T47D (cell line): ENCODE results near the gene DOCK1.

Experiments used
- DNase-seq, 2 experiments: peaks; one replicate each; pipeline versions ENCODE4 v3.0.0 to v3.0.0-alpha.2; 2011 to 2012; ENCODE audit warnings: low read depth in 1 of 2, low spot score in 1 of 2
- JUND ChIP-seq: IDR thresholded peaks from 2 replicates; pipeline ENCODE4 v1.6.1; 2012; ENCODE audit warnings: low read depth
- in situ Hi-C: cut with HindIII; loops from 2 replicates; pipeline ENCODE4 v1.10.0; 2016; ENCODE audit warnings: low sequenced_read_pairs, low pct_unique_long_range_greater_than_20kb

The DOCK1 gene

DNA sequence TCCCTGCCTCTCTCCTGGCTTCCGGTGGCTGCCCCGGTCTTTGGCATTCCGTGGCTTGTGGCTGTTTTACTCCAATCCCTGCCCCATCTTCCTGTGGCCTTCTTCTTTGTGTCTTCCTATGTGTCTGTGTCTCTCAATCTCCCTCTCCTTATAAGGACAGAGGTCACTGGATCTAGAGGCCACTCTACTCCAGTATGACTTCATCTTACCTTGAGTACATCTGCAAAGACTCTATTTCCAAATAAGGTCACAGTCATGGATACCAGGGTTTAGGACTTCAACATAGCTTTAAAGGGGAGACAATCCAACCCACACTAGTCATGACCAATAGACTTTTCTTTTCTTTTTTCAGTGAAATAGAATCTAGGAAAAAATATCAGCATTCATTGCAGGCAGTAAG, 444.5 kb downstream of the DOCK1 start:
- DNase-seq: no peak
- TF ChIP-seq JUND: no peak
- in situ Hi-C loops: no loop called here

DNA sequence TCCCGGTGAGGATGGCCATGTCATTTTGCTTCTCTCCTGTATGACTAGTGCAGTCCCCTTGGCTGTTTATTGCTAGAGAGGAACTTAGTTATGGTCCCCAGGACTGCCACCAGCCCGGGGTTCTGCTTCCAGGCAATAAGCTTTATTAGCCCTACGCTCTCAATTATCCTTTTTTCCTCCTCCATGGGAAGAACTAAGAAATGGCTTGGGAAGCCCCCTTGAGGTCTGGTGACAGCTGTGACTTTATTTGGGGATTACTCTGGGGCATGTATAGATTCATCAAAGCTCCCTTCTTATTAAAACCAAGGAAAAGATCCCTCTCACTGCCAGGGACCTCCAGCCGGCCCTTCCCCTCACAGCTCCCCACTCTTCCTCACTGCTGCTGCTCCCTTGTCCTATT, 446.3 kb downstream of the DOCK1 start:
- DNase-seq: no peak
- in situ Hi-C loops: no loop called here
- no peak for TF ChIP-seq JUND

DNA sequence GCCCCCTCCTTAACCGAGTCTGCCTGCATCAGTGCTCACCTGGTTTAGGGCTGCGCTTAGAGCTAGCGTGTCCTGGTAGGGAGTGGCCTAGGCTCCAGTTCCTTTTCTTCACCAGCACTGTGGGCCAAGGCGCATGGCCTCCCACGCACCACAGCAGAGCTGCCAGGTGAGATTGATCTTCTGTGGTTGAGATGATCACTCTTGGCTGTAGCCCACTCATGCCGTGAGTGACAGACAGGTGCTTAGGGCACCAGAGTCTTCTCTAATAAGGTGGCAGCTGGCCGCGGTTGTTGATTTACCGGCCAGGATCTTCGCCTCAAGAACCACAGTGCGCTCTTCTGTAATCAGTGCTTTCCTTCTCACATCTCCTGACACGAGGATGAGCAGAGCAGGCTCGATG, 448.3 kb downstream of the DOCK1 start:
- no peak for DNase-seq
- in situ Hi-C loops: no loop called here
- TF ChIP-seq JUND: no peak

DNA sequence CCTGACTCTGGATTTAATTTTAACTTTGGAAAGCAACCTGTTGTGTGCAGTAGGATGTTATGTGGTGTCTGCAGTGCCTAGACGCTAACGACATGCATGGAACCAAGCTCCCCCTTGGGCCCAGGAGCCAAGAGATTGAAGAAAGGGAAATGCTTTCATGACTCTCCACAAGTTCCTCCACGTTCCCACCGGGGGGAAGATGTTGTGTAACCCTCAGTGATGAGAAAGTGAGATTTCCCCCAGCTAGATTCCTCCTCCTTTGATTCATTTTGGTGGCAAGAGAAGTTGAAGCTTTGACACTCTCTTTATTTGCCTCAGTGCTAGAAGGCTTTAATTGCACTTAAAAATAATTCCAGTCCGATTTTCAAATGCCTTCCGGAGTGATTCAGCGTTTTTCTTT, 449.0 kb downstream of the DOCK1 start:
- TF ChIP-seq JUND: no peak
- no peak for DNase-seq
- in situ Hi-C loops: no loop called here

DNA sequence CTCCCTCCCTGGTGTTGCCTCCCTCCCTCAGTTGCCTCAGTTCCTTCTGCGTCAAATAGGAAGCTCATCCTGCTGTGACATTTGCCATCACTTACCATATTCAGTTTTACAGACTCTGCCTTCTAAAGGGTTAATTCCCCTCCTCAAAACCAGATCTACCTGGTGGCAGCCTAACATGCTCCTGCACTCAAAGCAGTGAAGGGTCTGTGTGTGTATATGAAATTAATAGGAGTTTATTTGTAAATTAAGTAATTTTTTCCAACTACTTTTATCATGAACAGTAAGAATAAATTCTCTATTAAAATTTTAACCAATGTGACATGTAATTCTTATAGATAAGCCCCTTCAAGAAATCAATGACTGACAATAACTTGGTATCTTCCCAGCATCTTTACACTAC, 449.8 kb downstream of the DOCK1 start:
- DNase-seq: no peak
- TF ChIP-seq JUND: no peak
- in situ Hi-C loops: no loop called here

DNA sequence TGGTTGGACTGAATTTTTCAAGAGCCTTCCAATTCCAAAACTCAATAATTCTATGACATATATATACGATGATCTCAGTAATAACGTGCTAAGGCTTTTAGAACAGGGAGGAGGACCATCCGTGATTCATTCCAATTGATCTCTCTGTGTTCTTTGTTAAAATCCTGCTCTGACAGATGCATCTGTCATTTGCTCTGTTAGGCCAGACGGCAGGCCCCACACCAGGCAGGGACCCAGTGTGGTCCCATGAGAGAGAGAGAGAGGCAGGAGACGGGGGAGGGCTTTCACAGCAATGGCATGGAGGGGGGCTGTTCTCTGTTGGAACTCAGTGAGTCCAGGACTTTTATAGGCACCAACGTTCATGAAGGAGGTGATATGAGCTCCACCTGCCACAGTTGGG, 451.1 kb downstream of the DOCK1 start:
- in situ Hi-C loops: no loop called here
- no peak for DNase-seq
- no peak for TF ChIP-seq JUND

DNA sequence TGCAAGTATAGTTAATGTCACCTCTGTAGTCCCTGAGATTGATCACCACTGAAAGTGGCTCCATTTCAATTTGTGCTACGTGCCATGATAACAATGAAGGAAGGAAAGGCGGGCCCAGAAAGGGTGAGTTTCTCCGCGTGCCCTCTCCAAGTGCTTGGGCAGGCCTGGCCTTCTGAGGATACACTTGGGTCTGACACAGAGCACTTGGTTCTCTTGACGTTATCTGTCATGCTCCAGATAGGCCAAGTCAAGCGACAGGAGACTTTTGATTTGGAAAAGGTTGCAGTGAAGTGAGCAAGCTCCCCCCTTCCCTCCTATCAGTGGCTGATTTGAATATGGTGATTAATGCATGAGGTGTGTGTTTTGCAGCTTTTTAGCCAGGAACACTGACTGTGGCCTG, 452.0 kb downstream of the DOCK1 start:
- TF ChIP-seq JUND: no peak
- in situ Hi-C loops: no loop called here
- no peak for DNase-seq

DNA sequence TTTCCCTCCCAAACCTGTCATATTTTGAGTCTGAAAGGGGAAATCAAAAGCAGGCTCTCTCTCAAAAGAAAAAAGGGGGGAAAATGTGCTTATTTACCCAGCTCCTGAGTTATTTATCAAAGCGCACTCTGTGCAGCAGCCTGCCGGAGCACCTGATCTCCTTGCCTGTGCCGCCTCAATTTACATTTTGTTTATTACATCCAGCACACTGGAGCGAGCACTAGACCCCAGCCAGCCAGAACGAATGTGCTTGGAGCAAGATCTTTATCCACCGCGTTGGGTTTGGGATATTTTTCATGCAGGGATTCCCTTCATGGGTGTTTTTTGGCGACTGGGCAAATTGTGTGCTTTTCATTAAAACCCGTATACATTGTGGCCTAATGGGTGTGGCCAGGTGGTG, 453.1 kb downstream of the DOCK1 start:
- in situ Hi-C loops: no loop called here
- DNase-seq: no peak
- no peak for TF ChIP-seq JUND

DNA sequence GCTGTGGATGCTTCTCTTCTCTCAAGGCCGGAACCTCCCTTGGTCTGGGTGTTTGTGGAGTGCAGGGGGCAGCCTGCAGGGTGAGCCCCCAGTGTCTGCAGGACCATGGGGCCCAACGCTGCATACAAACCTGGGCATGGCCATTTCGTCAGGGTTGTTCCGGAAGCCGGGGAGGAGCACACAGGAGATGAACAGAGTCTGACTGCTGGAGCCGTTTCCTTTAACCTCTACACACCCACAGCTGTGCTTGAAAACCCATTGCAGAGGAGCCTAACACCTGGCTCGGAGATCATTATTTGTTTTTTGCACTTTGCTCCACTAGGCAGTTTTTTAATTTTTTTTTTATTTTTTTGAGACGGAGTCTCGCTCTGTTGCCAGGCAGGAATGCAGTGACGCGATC, 458.8 kb downstream of the DOCK1 start:
- in situ Hi-C loops: no loop called here
- no peak for DNase-seq
- TF ChIP-seq JUND: no peak

DNA sequence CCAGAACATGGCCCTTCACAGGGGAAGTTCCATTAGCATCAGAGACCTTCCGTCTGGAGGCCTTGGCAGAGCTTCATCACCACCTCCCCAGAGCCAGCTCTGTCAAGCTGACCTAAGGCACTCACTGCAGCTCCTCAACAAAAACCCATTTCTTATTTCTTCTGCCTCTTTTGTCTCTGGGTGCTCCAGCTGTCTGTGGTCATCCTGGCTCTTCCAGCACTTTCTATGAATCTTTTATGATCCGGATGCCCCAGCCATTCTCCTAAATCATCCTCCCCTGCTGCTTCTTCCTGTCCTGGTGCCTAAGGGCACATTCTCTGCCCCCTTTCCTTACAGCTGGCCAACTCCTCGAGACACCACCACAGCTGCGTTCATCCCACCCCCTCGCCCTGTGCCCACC, 462.9 kb downstream of the DOCK1 start:
- DNase-seq: no peak
- in situ Hi-C loops: no loop called here
- TF ChIP-seq JUND: no peak

DNA sequence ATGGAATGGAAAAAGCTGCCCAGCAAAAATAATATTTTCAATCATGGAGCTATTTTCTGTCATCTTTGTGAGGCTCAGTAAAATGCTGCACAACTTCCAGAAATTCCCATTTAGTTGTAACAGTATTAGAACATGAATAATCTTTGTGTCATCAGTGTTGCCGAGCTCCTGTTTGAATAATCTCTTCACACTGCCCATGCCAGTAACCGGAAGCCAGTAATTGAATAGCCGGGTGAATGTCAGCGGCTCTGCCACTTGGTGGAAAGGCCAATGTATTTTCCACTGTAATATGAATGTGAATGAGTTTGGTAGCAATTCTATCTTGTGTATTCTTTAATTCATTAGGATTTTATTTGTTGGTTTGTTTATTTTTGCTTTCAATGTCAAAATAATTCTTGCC, 463.7 kb downstream of the DOCK1 start:
- no peak for TF ChIP-seq JUND
- in situ Hi-C loops: no loop called here

DNA sequence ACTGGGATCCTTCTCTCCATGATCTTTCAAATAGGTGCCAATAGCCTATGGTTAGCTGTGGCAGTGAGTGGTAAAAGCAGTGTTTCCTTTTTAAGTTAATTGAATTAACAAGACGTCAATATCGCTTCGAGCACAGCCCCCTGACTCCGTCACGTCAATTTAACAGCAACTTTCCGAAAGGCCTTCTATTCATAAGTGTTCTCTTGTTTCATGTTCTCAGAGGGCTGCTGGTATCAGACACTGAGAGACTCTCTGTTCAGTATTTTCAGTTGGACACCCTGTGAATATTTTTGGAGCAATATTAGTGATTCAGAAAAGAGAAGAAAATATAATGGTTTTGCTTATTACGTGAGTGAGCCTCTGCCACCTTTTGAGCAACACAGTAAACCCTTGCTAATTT, 465.4 kb downstream of the DOCK1 start:
- no peak for DNase-seq
- TF ChIP-seq JUND: no peak
- in situ Hi-C loops: no loop called here

More for the DNA sequence above, 463.7 kb downstream of the DOCK1 start:
- no peak for DNase-seq

DNA sequence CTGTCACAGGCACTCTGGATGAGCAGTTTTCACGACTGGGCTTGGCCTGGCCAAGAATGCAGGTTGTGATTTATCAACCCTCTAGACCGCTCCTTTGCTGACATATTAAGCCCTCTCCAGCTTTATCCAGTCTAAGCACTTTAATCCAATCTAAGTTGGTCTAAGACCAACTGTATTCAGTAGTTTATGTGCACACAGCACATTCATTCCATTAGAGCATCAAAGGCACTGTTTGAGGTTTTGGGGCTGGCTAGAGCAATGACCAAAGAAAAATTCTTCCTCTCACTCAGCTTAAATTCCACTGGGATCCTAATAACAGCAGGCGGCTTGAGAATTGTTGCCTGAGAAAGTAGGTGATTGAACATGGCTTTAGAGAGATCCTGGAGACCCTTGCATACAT, 467.1 kb downstream of the DOCK1 start:
- in situ Hi-C loops: no loop called here
- no peak for TF ChIP-seq JUND
- DNase-seq: no peak

DNA sequence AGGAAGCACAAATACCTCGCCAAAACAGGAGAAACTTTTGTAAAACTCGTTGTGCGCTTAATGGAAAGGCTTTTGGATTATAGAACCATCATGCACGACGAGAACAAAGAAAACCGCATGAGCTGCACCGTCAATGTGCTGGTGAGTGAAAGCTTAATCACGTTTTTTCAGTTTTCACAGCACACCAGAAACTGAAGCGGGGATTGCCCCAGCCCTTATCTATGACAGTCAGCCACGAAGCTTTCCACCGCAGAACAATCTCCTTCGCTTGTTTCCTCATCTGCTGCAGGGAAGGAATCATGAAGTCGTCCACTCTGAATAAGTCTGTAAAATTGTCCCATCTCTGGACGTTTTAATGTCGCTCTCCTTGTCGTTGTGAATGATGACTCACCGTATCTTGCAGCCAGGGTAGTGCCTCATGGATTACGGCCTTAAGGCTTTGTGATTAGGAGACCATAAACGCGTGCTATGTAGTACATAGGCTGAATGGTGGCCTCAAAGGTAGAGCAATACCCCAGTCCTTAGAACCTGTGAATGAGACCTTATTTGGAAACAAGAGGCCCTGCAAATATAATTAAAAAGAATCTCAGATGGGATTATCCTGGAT, 468.9 kb downstream of the DOCK1 start:
- in situ Hi-C loops: no loop called here
- no peak for TF ChIP-seq JUND
- no peak for DNase-seq
